Dedifferentiated amniotic fluid mesenchymal stem cell (primary cell): ENCODE data around the gene BLID.

ENCODE experiments used
- DNase-seq: peaks from one replicate; pipeline ENCODE4 v3.0.0-alpha.2; 2016; ENCODE audit errors: extremely low spot score

BLID gene

DNA sequence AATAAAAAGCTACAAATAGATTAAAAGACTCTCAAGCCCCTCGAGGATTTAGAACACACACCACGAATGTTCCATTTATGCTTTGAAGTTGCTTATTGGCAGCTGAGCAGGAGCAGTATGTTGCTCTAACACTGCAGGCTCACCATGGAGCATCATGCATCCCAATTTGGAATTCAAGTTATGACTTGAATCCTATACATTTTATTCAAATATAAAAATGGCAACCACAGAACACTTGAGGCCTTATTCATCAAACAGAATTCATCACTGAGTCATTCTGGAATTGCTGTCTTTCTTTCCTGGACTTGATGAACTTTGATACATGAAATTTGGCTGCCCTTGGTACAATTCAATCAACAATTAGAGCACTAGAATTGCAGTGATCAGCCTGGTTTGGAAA is 24.5 kb upstream of the BLID start:
- DNase-seq: peak; percentile 63

DNA sequence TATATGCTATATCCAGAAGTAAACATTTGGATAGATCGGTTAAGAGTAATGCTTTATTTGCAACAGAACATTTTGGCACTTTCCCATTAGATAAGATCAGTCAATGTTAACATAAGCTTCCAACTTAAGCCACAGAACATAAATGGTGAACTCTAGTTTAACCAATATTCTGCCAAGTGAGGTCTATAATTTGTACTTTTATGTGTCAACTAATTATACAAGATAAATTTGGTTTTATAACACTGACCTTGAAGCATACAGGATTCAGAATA is 23.5 kb upstream of the BLID start:
- DNase-seq: no peak

DNA sequence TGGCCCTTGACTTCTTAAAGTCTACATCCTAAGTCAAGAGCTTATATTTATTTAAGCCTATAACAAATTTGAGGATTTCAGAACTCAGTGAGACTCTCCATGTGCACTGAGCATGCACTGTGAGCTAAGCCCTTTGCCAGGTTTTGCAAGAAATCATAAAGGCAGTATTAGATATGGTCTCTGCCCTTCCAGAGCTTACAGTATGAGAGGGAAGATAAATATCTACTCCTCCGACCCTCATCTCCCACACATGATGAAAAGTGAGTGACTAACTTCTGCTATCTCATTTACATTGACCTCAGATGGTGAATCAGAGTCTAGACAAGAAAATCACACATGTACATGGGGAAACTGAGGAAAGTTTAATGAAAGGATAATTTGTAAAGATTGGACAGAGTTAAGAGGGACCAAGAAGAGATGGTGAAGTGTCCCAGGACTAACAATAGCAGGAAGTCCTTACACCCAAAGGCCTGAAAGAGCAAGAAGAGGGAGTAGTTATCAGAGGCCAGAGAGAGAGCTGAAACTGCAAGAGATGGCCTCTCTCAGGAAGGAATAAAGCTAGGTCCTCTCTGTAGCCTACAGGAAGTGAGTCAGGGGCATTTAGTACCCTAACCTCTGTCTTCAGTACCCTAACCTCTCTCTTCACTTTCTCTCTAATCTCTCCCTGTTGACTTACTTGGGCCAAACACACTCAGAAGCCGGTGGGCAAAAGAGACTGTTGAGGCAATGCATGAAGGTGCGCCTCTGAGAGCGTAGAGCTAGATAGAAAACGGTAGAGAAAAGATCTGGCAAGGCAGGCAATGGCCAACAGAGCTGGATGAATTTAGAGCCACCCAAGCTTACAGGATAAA is 23.0 kb upstream of the BLID start:
- no peak for DNase-seq

DNA sequence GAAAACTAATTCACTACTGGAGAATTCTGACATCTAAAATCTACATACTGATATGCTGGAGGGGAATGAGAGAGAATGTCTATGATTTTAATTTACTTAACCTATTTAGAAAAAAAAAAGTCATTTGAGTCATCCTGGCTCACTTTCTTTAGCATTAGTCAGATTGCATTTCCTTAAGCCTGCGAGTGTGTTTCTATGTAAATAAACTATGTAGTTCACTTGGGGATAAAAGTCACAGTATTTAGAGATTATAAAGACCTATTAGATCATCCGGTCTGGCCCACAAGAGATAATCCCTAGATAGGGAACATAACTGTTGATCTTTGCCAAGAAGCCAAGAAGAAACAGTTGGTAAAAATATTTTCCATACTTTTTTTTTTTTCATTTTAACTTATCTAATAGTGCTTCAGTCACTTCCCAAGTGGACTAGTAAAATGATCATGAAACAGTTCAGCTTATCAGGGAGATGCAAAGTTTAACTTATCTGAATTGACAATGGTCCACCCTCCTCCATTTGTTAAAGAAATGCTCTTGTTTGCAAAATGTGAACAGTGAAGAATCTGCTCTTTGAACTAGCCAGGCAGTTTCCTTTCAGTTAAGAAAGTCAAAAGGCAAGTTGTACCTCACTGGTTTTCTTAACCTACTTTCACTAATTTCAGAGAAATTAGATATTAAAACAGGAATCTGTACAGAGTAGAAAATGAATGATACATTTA is 21.2 kb upstream of the BLID start:
- DNase-seq: peak; percentile 91

DNA sequence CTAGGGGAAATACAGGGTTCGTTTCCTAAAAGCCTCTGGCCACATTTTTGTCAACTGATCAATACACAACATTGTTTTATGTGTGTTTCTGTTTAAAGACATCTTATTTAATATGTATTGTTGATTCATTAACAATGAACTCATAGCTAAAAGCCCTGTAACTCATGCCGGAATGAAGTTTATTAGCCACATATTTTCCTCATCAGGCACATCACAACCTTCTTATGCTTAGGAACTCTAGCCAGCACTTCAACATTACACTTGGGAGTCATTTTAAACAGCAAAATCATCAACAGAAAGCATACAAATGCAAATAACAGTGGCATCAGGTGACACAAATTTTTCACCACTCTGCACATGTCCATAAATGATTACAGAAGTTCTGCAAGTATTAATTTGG is 15.1 kb upstream of the BLID start:
- DNase-seq: no peak

DNA sequence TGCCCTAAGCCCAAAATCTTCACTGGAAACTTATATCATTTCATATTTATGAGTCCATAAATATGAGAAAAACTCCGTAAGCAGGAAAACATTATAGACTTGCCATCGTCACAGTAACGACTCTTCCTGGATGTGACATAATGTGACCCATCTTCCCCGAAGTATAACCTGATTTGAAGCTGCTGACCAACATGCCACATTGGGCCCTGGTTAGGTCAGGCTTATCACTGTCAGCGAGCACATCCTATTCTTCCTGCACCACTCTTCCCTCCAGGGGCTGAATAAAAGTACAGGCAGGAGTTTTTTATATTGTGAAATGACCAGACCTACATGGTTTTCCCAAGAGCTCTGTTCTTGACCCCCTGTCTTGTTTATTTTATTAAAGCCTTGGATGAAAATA is 12.1 kb upstream of the BLID start:
- no peak for DNase-seq

DNA sequence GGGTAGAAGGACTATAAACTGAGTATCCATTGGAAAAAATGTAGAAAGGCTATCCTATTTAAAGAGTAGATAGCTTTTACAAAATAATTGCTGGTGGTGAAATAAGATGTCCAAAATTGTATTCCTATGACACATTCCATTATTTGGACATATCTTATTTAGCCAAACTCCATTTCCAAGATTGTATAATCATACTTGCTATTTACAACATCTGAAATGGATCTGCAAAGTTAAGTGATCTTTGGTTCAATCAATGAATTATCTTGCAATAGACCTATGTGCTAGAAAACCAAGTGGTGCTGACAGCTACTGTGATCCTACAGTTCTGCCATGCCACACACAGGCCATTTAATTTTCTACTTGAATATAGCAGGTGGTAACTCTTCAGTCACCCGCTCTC is 11.0 kb upstream of the BLID start:
- DNase-seq: no peak

DNA sequence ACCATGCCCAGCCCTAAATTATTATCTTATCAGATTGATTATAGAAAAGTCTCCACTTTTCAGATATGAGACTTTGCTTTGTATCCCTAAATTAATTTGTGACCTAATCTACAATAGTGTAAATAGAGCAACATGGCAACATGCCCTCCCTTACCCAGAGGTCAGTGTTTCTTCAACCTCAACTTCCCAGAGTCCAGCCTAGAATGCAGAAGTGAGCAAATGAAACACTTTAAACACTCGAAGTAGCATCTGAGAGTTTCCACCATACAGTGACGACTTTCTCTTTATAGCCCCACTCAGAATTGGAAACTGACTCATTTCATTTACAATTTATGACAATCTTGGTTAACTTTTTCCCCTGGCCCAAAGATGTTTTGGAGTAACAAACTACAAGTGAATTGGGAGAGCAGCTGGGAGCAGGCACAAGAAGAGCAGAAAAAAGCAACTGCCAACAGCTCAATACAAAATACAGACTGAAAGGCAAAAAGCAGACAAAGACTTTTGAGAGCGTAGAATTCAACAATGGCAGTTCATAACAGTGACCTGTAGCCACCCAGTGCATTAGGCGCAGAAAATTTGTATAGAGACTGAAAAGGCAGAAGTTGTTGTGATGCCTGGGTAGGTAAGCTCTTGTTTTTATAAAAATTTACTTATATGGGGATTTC is 10.1 kb upstream of the BLID start:
- no peak for DNase-seq

DNA sequence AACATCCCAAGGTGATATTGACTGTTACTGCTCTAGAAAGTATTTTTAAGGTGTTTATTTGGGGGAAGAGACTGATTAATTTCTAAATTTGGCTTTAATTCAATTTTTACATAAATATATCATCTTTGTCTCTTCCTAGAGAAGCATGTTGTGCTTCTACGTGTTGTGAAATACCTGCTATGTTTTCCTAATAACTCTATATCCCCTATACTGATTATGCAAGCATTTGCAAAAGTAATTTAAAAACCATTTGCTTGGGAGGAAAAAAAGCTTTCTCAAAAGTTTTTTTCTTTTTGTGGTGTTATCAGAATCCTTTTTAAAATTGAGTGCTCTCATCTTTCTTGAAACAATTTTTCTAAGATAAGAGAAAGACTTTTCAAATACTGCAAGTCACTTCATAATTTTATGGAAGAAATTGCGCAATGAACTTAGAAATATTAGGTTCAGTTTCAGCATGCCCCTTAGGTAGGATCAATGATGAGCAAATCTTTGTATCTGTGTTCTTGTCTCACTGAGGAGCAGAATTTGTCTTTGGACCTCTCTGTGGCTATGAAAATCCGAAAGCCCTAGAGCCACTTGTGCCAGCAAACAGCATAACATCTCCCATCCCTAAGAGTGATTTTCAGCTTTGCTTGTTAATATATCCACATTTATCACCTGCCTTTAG is 7.4 kb upstream of the BLID start:
- DNase-seq: no peak

DNA sequence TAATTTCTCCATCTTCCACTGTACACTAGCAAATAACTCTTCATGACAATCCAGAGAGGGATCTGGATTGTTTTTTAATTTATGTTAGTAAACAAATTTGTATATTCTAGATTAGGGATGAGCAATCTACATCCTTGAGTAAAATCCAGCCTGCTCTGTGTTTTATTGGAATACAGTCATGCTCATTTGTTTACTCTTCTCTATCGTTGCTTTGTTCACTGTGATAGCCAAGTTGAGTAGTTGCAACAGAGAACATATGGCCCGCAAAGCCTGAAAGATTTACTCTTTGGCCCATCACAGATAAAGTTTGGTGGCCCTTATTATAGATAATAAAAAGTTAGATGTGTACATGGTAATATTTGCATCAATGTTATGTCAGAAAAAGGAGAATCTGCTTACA is 6.2 kb upstream of the BLID start:
- DNase-seq: no peak

DNA sequence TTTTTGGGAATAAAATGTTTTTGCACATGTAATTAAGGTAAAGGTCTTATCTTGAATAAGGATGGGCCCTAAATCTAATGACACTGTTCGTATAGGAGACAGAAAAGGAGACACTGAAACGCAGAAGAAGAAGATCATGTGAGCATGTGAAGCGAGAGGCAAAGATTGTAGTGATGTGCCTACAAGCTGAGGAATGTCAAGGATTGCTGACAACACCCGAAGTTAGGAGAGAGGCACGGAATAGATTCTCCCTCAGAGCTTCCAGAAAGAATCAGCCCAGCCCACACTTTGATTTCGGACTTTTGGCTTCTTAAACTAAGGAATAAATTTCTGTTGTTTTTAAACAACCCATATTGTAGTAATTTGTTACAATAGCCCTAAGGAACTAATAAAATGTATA is 4.1 kb upstream of the BLID start:
- DNase-seq: no peak

DNA sequence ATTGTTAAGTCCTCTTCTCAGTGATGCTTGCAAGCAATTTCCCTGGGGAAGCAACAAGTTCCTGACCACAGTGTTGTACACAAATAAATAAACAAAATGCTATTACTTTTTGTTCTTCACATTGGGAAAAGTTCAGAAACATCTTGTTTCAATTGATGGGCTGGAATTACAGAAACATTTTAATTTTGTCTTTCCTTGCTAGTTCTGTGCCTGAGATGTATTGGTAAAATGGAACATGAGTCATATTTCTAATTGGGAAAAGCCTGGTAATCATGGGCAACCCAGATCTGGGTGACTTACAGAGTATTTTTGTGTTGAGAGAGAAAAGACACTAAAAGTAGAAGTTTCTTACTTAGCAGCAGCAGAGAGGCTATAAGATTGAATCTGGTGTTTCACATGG is 576 bp upstream of the BLID start:
- DNase-seq: no peak

DNA sequence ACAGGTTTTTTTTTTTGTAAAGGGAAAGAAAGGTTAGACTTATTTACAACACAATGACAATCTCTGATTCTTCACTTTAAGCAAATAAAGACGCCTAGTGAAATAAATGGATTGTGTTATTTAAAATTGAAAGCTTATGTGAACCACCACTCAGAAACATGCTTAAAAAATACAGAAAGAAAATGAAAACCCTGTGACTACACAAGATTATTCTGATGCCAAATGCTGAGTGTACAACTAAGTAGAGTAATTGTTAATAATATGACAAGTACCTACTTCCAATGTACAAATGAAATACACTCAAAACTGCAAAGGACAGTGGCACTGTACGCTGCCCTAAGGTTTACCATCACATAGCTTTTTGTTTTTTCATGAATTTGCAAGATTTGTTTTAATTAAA is 1.0 kb downstream of the BLID start:
- DNase-seq: no peak

DNA sequence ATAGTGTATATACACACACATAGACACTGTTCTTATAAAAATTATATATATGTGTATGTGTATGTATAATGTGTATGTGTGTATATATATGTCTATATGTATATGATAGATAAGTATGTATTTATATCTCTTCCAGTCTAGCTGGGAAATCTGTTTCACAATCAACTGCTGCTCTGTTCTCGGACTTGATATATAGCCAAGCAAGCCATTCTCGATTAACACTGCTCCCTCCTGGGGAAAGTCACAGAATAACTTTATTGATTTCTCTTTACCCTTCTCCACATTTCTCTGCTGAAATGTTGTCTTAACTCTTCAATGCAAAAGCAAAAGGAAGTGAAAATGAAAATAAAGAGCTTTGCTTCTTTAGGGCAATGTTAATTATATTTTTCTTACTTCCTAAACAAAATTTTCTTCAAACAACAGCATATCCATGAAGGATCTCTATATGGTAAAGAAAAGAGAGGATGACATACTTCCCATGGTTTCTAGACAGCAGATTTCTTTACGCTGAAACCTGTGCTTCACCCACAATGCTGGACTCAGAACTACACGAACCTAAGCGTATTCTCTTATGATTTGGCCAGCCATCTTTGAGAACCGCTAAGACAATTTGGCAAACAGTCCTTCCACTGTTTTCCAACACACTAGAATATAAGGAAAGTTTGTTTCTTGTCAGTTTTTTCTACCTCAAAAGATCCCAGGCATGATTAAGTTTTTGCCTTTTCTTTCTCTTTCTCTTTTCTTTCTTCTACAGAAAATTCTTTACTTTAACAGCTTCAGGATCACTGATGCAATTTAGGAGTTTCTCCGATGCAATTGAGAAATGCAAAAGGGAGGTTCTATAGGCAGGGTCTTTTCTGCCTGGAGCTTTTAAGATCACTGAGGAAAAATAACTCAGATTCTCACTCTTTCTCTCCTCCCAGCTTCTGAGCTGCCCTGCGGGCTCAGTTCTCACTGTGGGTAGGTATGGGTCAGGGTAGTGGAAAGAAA is 1.9 kb downstream of the BLID start:
- no peak for DNase-seq

DNA sequence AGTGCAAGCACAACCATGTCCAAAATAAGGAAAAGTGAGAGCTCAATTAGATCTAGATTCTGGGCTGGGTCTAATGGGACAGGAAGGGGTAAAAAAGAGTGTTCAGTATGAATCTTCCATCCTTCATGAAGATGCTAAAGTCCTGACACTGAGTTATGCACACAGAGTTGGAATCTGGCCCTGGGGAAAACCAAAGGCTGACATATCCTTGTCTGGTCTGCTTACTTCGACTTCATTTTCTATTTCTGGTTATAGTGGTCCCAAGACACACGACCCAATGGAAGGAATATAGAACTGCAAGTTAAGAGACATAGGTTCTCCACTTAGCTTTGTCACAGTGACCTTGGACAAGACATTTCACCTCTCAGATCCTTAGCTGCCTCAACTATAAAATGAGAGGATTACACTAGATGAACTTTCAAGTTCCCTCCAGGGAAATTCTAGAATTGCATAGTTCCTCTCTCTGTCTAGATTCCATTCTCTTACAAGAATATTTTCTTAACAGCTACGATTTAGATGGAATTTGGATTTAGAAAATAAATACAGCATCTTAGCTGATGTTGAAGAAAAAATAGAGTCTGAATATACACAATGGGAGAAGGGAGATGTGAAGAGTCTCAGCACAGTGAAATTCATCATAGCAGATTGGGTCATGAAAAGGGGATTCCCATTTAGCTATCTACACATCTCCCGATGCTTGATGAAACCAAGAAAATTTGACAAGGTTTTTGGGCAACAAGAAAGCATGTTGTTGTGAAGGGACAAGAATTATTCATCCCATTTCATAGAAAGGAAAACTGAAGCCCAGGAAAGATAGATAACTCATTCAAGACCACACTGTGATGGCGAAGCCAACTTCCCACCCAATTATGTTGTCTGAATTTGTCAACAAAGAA is 3.3 kb downstream of the BLID start:
- no peak for DNase-seq

DNA sequence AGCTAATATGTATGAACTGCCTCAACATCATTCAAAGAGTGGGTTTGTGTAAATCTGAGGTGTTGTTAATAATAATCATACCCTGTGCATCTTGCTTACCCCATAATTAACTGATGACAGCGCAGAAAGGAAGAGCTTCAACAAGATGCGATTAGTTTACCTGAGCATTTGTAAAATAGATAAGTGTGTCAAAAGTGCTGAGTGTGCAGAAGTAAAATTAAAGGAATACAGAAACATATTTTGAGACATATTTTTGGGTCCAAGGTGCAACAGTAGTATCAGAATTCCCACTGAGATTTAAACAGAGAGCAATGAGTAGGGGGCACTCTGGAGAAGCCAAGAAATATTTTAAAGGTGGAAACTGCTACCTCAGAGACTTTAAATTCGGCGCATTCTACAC is 6.1 kb downstream of the BLID start:
- no peak for DNase-seq

DNA sequence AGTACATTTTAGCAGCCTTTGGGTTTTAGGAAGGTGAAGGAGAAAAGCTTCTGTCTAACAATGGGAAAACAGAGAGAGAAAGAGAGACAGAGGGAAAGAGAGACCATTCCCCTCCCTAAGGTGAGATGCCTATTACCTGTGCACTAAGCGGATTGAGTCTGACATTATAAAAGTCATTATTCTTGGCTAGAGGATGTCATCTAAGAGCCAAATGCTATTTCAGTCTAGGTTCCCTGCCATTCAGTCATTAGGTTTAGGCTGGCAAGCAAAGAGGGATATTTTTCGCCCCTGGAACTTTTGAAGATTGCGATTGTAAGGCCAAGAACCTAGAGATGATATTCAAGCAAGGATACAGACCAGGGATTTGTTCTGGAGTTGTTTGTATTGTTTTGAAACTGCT is 7.2 kb downstream of the BLID start:
- no peak for DNase-seq

DNA sequence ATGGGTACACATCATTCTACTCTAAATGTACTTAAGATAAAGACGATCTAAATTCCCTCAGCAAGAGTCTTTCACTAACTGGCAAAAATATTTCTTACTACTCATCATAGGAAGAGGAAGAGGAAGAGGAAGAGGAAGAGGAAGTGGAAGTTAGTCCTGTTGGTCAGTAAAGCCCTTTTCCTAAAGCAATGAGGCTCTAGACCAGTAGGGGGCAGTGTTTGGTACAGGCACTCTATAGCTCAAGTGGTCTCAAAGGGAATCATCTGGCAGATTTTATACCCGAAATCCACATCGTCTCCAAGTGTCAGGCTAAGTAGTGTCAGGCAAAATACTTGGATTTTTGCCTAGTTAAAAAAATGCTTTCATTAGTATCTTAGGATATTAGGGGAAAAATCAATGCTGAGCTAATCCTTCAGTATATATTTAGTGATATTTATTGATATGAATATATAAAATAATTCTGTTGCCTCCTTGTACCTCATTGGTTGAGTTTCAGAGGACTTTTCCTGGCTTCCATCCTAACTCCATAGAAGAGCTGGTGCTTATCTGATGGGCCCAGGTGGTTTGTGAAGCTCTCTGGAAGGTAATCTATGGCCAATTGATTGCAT is 7.7 kb downstream of the BLID start:
- no peak for DNase-seq

DNA sequence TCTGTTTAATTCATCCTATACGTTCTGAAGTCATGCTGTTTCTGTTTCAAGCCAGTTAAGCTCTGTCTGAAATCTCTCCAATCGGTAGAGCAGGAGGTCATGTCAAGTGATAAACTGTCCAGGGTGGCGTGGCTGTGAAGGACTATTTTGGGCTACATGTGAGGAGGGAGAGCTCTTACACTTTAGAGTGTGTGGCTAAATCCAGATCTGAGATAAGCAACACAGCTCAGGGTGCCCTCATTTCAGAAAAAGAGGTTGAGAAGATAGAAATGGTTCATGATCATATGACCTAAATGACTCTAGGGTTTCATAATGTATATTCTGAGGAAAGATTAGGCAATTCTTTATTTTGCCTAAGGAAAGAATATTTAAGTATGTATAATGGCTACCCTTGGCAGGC is 8.4 kb downstream of the BLID start:
- no peak for DNase-seq

DNA sequence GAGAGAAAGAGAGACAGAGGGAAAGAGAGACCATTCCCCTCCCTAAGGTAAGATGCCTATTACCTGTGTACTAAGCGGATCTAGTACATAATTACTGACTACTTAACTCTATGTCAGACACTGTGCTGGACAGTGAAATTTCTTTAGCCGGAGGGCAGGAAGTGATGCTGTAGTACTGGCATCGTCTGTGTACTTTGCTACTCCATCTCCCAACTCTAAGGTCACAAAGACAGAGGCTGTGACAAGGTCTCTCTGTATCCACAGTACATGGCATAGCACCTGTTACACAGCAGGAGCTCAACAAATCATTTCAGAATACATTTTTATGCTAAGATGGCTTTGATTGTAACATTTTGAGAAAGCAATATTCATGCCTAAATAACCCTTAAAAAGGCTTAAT is 9.0 kb downstream of the BLID start:
- DNase-seq: no peak
